WTC11 (cell line): ENCODE measurements around the gene HSD17B8. TPM values are rescaled to one million over a fixed set of nuclear protein-coding genes. Genes with fewer than 3 reads are reported as not detected.

Source experiments
- ATAC-seq: fragments of 200-7000 bp; cut with Tn5 transposase; 2 replicates; pipeline ENCODE4 v1.10.0; 2021; ENCODE audit warnings: mild to moderate bottlenecking, moderate library complexity
- CTCF ChIA-PET: fragments of 300-600 bp; sonication (Branson Sonifier 250); formaldehyde crosslinking; loops from one replicate; lab custom pipeline; 2021; ENCODE audit warnings: antibody characterized with exemption; lab: Charles Lee
- POLR2A ChIA-PET: fragments of 350-600 bp; sonication (Branson Sonifier 250); formaldehyde crosslinking; loops from one replicate; lab custom pipeline; 2021; ENCODE audit warnings: antibody characterized with exemption; lab: Charles Lee
- DNase-seq: peaks from one replicate; pipeline ENCODE4 v3.0.0; 2021; ENCODE audit warnings: low spot score
- H3K27ac Mint-ChIP-seq: 2 replicates; pipeline ENCODE4 v1.8.0; 2021; ENCODE audit warnings: mixed read lengths
- H3K27me3 Mint-ChIP-seq: 2 replicates; pipeline ENCODE4 v1.8.0; 2021; ENCODE audit warnings: low read depth, mild to moderate bottlenecking, moderate library complexity, mixed read lengths
- H3K36me3 Mint-ChIP-seq: 2 replicates; pipeline ENCODE4 v1.8.0; 2021; ENCODE audit warnings: mixed read lengths
- H3K4me1 Mint-ChIP-seq: 2 replicates; pipeline ENCODE4 v1.8.0; 2022; ENCODE audit warnings: mixed read lengths
- H3K4me3 Mint-ChIP-seq: 2 replicates; pipeline ENCODE4 v1.8.0; 2021; ENCODE audit warnings: mild to moderate bottlenecking, moderate library complexity, mixed read lengths
- H3K9me3 Mint-ChIP-seq: 2 replicates; pipeline ENCODE4 v1.8.0; 2021; ENCODE audit warnings: mixed read lengths
- AFF4 ChIP-seq: sonication (generic); formaldehyde crosslinking; IDR thresholded peaks from 2 replicates; pipeline ENCODE4 v1.8.1; 2023; ENCODE audit warnings: mild to moderate bottlenecking, missing genetic modification reagents, borderline replicate concordance
- ATF6 ChIP-seq: sonication (generic); formaldehyde crosslinking; IDR thresholded peaks from 2 replicates; pipeline ENCODE4 v1.8.1; 2023; ENCODE audit warnings: mild to moderate bottlenecking, missing genetic modification reagents
- CDX4 ChIP-seq: fragments of 250-450 bp; sonication (Bioruptor Pico); IDR thresholded peaks from 2 replicates; pipeline ENCODE4 v1.9.0; 2021; ENCODE audit warnings: moderate library complexity, mild to moderate bottlenecking, inconsistent platforms, borderline replicate concordance
- E2F1 ChIP-seq: sonication (generic); formaldehyde crosslinking; IDR thresholded peaks from 2 replicates; pipeline ENCODE4 v1.8.0; 2022; ENCODE audit warnings: mild to moderate bottlenecking, missing genetic modification reagents
- E2F4 ChIP-seq: sonication (generic); formaldehyde crosslinking; IDR thresholded peaks from 2 replicates; pipeline ENCODE4 v1.8.1; 2022; ENCODE audit warnings: low read depth, mild to moderate bottlenecking, moderate library complexity, missing genetic modification reagents, borderline replicate concordance
- ESRRA ChIP-seq: sonication (generic); formaldehyde crosslinking; IDR thresholded peaks from 2 replicates; pipeline ENCODE4 v1.8.1; 2022; ENCODE audit warnings: mild to moderate bottlenecking, missing genetic modification reagents, borderline replicate concordance
- FOXK1 ChIP-seq: sonication (generic); formaldehyde crosslinking; IDR thresholded peaks from 2 replicates; pipeline ENCODE4 v1.8.0; 2022; ENCODE audit warnings: mild to moderate bottlenecking, moderate library complexity, missing genetic modification reagents
- FOXP1 ChIP-seq: sonication (generic); formaldehyde crosslinking; IDR thresholded peaks from 2 replicates; pipeline ENCODE4 v1.8.0; 2022; ENCODE audit warnings: missing genetic modification reagents, mild to moderate bottlenecking, moderate library complexity, borderline replicate concordance
- FOXP4 ChIP-seq: sonication (generic); formaldehyde crosslinking; IDR thresholded peaks from 2 replicates; pipeline ENCODE4 v1.8.0; 2022; ENCODE audit warnings: mild to moderate bottlenecking, missing genetic modification reagents
- GABPB1 ChIP-seq: sonication (generic); formaldehyde crosslinking; IDR thresholded peaks from 2 replicates; pipeline ENCODE4 v1.8.1; 2023; ENCODE audit warnings: mild to moderate bottlenecking, missing genetic modification reagents
- JAZF1 ChIP-seq: fragments of 250-450 bp; sonication (Bioruptor Pico); IDR thresholded peaks from 2 replicates; pipeline ENCODE4 v1.9.0; 2021; ENCODE audit warnings: moderate library complexity, mild to moderate bottlenecking, inconsistent platforms
- KAT7 ChIP-seq: sonication (generic); formaldehyde crosslinking; IDR thresholded peaks from 2 replicates; pipeline ENCODE4 v1.8.1; 2023; ENCODE audit warnings: missing genetic modification reagents, mild to moderate bottlenecking, borderline replicate concordance
- NR2C2 ChIP-seq: sonication (generic); formaldehyde crosslinking; IDR thresholded peaks from 2 replicates; pipeline ENCODE4 v1.8.0; 2022; ENCODE audit warnings: mild to moderate bottlenecking, missing genetic modification reagents
- TEAD1 ChIP-seq: sonication (generic); formaldehyde crosslinking; IDR thresholded peaks from 2 replicates; pipeline ENCODE4 v1.8.0; 2022; ENCODE audit warnings: mild to moderate bottlenecking, missing genetic modification reagents
- USF1 ChIP-seq: sonication (generic); formaldehyde crosslinking; IDR thresholded peaks from 2 replicates; pipeline ENCODE4 v1.8.0; 2022; ENCODE audit warnings: mild to moderate bottlenecking, missing genetic modification reagents
- USF2 ChIP-seq: sonication (generic); formaldehyde crosslinking; IDR thresholded peaks from 2 replicates; pipeline ENCODE4 v1.8.1; 2023; ENCODE audit warnings: mild to moderate bottlenecking, missing genetic modification reagents, moderate library complexity
- ZNF396 ChIP-seq: fragments of 250-450 bp; sonication (Bioruptor Pico); IDR thresholded peaks from 2 replicates; pipeline ENCODE4 v1.8.0; 2021; ENCODE audit warnings: mild to moderate bottlenecking, moderate library complexity, borderline replicate concordance
- total RNA-seq: library from RNA; stranded (reverse); gene quantifications from 3 replicates; pipeline ENCODE4 v1.2.3, GENCODE V29; 2021

HSD17B8 gene
- total RNA-seq, 1 experiment from 2014 or later: 8.1 TPM

- H3K9me3 Mint-ChIP-seq: no peaks in the 10 kb centered on the region
- ChIA-PET POLR2A (no interaction called here), CTCF (no interaction called here)
- H3K4me1 Mint-ChIP-seq: peaks cover 60% of the 10 kb centered on the region
- ATAC-seq (no peak), DNase-seq (no peak)
- peaks cover 10% of the 10 kb centered on the region for H3K27me3 Mint-ChIP-seq
- TF ChIP-seq ESRRA (CRISPR knock-in tag) (0 out of 2 replicates have a peak, but pooled peaks have one; percentile 30), FOXP1 (CRISPR knock-in tag) (no peak)
- H3K4me3 Mint-ChIP-seq: peak overlapping the region; percentile 97
- H3K36me3 Mint-ChIP-seq: peaks cover 28% of the 10 kb centered on the region
- H3K27ac Mint-ChIP-seq: peak overlapping the region; percentile 99
These were observed 3.3 kb upstream of the HSD17B8 start for GRCh38 chr6:33201147-33201545.

GRCh38 chr6:33201935-33202334 lies 2.5 kb upstream of the HSD17B8 start:
- DNase-seq (no peak), ATAC-seq (no peak)
- peak overlapping the region; percentile 97 for H3K4me3 Mint-ChIP-seq
- H3K27me3 Mint-ChIP-seq: peaks cover 18% of the 10 kb centered on the region
- POLR2A ChIA-PET: no interaction called here
- H3K9me3 Mint-ChIP-seq: no peaks in the 10 kb centered on the region
- peak overlapping the region; percentile 99 for H3K27ac Mint-ChIP-seq
- peaks cover 27% of the 10 kb centered on the region for H3K36me3 Mint-ChIP-seq
- H3K4me1 Mint-ChIP-seq: peaks cover 63% of the 10 kb centered on the region
- no peak for TF ChIP-seq ZNF396 (CRISPR knock-in tag)
- no peak for TF ChIP-seq E2F1 (CRISPR knock-in tag)
- TF ChIP-seq FOXK1: no peak
- TF ChIP-seq USF2 (CRISPR knock-in tag): no peak
- no peak for TF ChIP-seq AFF4 (CRISPR knock-in tag)
- no peak for TF ChIP-seq JAZF1 (CRISPR knock-in tag)
- TF ChIP-seq KAT7 (CRISPR knock-in tag): no peak
- no peak for TF ChIP-seq FOXP1 (CRISPR knock-in tag)
- no peak for TF ChIP-seq FOXP4
- CTCF ChIA-PET: no interaction called here

- no peak overlapping the region; the same call in 1 of the 2 replicates for H3K27ac Mint-ChIP-seq
- ATAC-seq (no peak), DNase-seq (no peak)
- H3K27me3 Mint-ChIP-seq: peaks cover 27% of the 10 kb centered on the region
- H3K9me3 Mint-ChIP-seq: no peaks in the 10 kb centered on the region
- ChIA-PET POLR2A (no interaction called here), CTCF (interaction anchor here (0.6 kb wide), 1 partner anchor 25 kb away, joined by 3 read pairs; no protein-coding TSS in a partner anchor)
- H3K36me3 Mint-ChIP-seq: peaks cover 27% of the 10 kb centered on the region
- H3K4me1 Mint-ChIP-seq: peaks cover 60% of the 10 kb centered on the region
- H3K4me3 Mint-ChIP-seq: peak overlapping the region; percentile 97
- TF ChIP-seq ATF6 (no peak), USF1 (CRISPR knock-in tag) (no peak), GABPB1 (CRISPR knock-in tag) (no peak), E2F4 (CRISPR knock-in tag) (no peak), JAZF1 (CRISPR knock-in tag) (no peak), TEAD1 (CRISPR knock-in tag) (no peak), NR2C2 (no peak), CDX4 (CRISPR knock-in tag) (no peak)
These were observed 1.7 kb upstream of the HSD17B8 start for GRCh38 chr6:33202799-33203198.
